SK-N-SH (cell line): ENCODE data around the gene PERM1. TPM values are rescaled to one million over a fixed set of nuclear protein-coding genes. Genes with fewer than 3 reads are reported as not detected.

Experiments used
- CTCF ChIA-PET: fragments of 300-600, 350-600 bp; formaldehyde crosslinking; extraction: SDS; loops from one replicate; lab custom pipeline; 2021; lab: Yijun Ruan, JAX
- POLR2A ChIA-PET: fragments of 350-600 bp; sonication (Branson Sonifier 250); formaldehyde crosslinking; extraction: SDS; loops from one replicate; lab custom pipeline; 2020; ENCODE audit warnings: antibody characterized with exemption, inconsistent platforms; lab: Yijun Ruan, JAX
- DNase-seq: peaks from one replicate; pipeline ENCODE4 v3.0.0; 2012
- H2AFZ ChIP-seq: fragments of 200-600 bp; sonication (generic); 2 replicates; pipeline ENCODE4 v1.8.1; 2016; ENCODE audit warnings: antibody characterized with exemption, mild to moderate bottlenecking, low read depth
- H3F3A ChIP-seq: fragments of 200-600 bp; sonication (generic); replicated peaks from 2 replicates; pipeline ENCODE3; 2016; ENCODE audit warnings: antibody characterized with exemption, mild to moderate bottlenecking; ENCODE audit not compliant: insufficient read depth
- H3K27ac ChIP-seq, 2 experiments: fragments of 200-500 bp in 1 of 2; fragments of 200-600 bp in 1 of 2; sonication (Bioruptor generic) in 1 of 2; sonication (generic), shearing (Covaris generic) in 1 of 2; 2 replicates each; pipeline versions ENCODE4 v1.5.1 to v1.6.1; 2014 to 2016; ENCODE audit warnings: low read depth in 2 of 2, inconsistent platforms in 1 of 2, low read length in 1 of 2, mild to moderate bottlenecking in 1 of 2, mixed read lengths in 1 of 2
- H3K27me3 ChIP-seq: fragments of 200-600 bp; sonication (generic), shearing (Covaris generic); 2 replicates; pipeline ENCODE4 v1.6.1; 2016; ENCODE audit warnings: mixed run types; ENCODE audit not compliant: insufficient read depth
- H3K36me3 ChIP-seq, 2 experiments: fragments of 200-500 bp in 1 of 2; fragments of 200-600 bp in 1 of 2; sonication (Bioruptor generic) in 1 of 2; sonication (generic) in 1 of 2; replicated peaks in 1 of 2; 2 replicates each; pipeline versions ENCODE3 to v1.5.1; 2014 to 2016; ENCODE audit warnings: low read length in 1 of 2, mild to moderate bottlenecking in 1 of 2; ENCODE audit not compliant: insufficient read depth in 2 of 2, control insufficient read depth in 1 of 2
- H3K4me1 ChIP-seq, 2 experiments: fragments of 200-500 bp in 1 of 2; fragments of 200-600 bp in 1 of 2; sonication (Bioruptor generic) in 1 of 2; sonication (generic), shearing (Covaris generic) in 1 of 2; 2 replicates each; pipeline versions ENCODE4 v1.5.1 to v1.6.1; 2014 to 2016; ENCODE audit warnings: low read depth in 1 of 2, low read length in 1 of 2, mixed run types in 1 of 2; ENCODE audit not compliant: insufficient read depth in 2 of 2, control insufficient read depth in 1 of 2
- H3K4me2 ChIP-seq: fragments of 200-600 bp; sonication (generic), shearing (Covaris generic); 2 replicates; pipeline ENCODE4 v1.6.1; 2017; ENCODE audit warnings: mixed run types
- H3K4me3 ChIP-seq, 2 experiments: fragments of 200-500 bp in 1 of 2; fragments of 200-600 bp in 1 of 2; sonication (Bioruptor generic) in 1 of 2; sonication (generic), shearing (Covaris generic) in 1 of 2; 2 replicates each; pipeline versions ENCODE4 v1.5.1 to v1.8.1; 2014 to 2016; ENCODE audit warnings: low read depth in 2 of 2, inconsistent platforms in 1 of 2, low read length in 1 of 2, mild to moderate bottlenecking in 1 of 2, mixed read lengths in 1 of 2, moderate library complexity in 1 of 2
- H3K79me2 ChIP-seq: fragments of 200-600 bp; sonication (generic); 2 replicates; pipeline ENCODE4 v1.8.1; 2017; ENCODE audit warnings: mild to moderate bottlenecking; ENCODE audit not compliant: insufficient read depth
- H3K9ac ChIP-seq: fragments of 200-600 bp; sonication (generic); 2 replicates; pipeline ENCODE4 v1.6.1; 2017; ENCODE audit warnings: mixed run types
- H3K9me2 ChIP-seq: fragments of 200-600 bp; sonication (generic); 2 replicates; pipeline ENCODE4 v1.6.1; 2017; ENCODE audit warnings: mixed run types
- H3K9me3 ChIP-seq: fragments of 200-600 bp; sonication (generic); 2 replicates; pipeline ENCODE4 v1.6.1; 2017; ENCODE audit warnings: mixed run types, mild to moderate bottlenecking, moderate library complexity
- H4K20me1 ChIP-seq: fragments of 200-600 bp; sonication (generic); 2 replicates; pipeline ENCODE4 v1.6.1; 2017; ENCODE audit warnings: mild to moderate bottlenecking, mixed run types; ENCODE audit not compliant: insufficient read depth
- EZH2phosphoT487 ChIP-seq: fragments of 200-600 bp; sonication (generic); IDR thresholded peaks from 2 replicates; pipeline ENCODE4 v1.6.1; 2017; ENCODE audit warnings: low read depth, mixed run types, mild to moderate bottlenecking, antibody characterized with exemption, moderate library complexity, borderline replicate concordance
- FOSL2 ChIP-seq: IDR thresholded peaks from 2 replicates; pipeline ENCODE4 v1.4.0; 2012; ENCODE audit warnings: low read depth, mild to moderate bottlenecking, moderate library complexity, borderline replicate concordance
- FOXJ3 ChIP-seq: sonication (generic); formaldehyde crosslinking; IDR thresholded peaks from 2 replicates; pipeline ENCODE4 v1.5.1; 2020; ENCODE audit warnings: mild to moderate bottlenecking, missing genetic modification reagents
- IRF3 ChIP-seq: fragments of 150-350 bp; IDR thresholded peaks from 2 replicates; pipeline ENCODE4 v1.6.1; 2016; ENCODE audit warnings: mild to moderate bottlenecking, low read depth, low read length
- MAX ChIP-seq: IDR thresholded peaks from 2 replicates; pipeline ENCODE4 v1.4.0; 2012; ENCODE audit warnings: low read depth
- MEF2A ChIP-seq: IDR thresholded peaks from 2 replicates; pipeline ENCODE4 v1.4.0; 2012; ENCODE audit warnings: low read depth, borderline replicate concordance
- MXI1 ChIP-seq: IDR thresholded peaks from 2 replicates; pipeline ENCODE4 v1.6.1; 2012; ENCODE audit warnings: mild to moderate bottlenecking, low read depth, low read length, improper control_type of control experiment
- NFIC ChIP-seq: IDR thresholded peaks from 2 replicates; pipeline ENCODE4 v1.4.0; 2012; ENCODE audit warnings: borderline replicate concordance
- NRF1 ChIP-seq: IDR thresholded peaks from 2 replicates; pipeline ENCODE4 v1.6.1; 2012; ENCODE audit warnings: low read depth, mild to moderate bottlenecking, low read length
- REST ChIP-seq: IDR thresholded peaks from 2 replicates; pipeline ENCODE4 v1.6.1; 2012; ENCODE audit warnings: mild to moderate bottlenecking, low read depth, low read length, moderate library complexity
- RFX5 ChIP-seq: IDR thresholded peaks from 2 replicates; pipeline ENCODE4 v1.6.1; 2012; ENCODE audit warnings: mild to moderate bottlenecking, improper control_type of control experiment, low read length
- RXRA ChIP-seq: IDR thresholded peaks from 2 replicates; pipeline ENCODE4 v1.4.0; 2012; ENCODE audit warnings: low read depth, mild to moderate bottlenecking, borderline replicate concordance
- SIN3A ChIP-seq: IDR thresholded peaks from 2 replicates; pipeline ENCODE4 v1.6.1; 2012; ENCODE audit warnings: low read depth, mild to moderate bottlenecking, low read length, moderate library complexity, borderline replicate concordance
- SMC3 ChIP-seq: IDR thresholded peaks from 2 replicates; pipeline ENCODE4 v1.6.1; 2012; ENCODE audit warnings: low read depth, low read length, improper control_type of control experiment
- TAF1 ChIP-seq: IDR thresholded peaks from 2 replicates; pipeline ENCODE4 v1.6.1; 2012; ENCODE audit warnings: low read depth, mild to moderate bottlenecking, low read length, moderate library complexity, borderline replicate concordance
- TCF12 ChIP-seq: IDR thresholded peaks from 2 replicates; pipeline ENCODE4 v1.4.0; 2012
- TEAD4 ChIP-seq: IDR thresholded peaks from 2 replicates; pipeline ENCODE4 v1.4.0; 2012; ENCODE audit warnings: mild to moderate bottlenecking, borderline replicate concordance; ENCODE audit not compliant: insufficient read depth
- WGBS: methylation state at CpG from one replicate; pipeline ENCODE4 v1.1.6; 2017; ENCODE audit warnings: low lambda C conversion rate; 5-methylcytosine and 5-hydroxymethylcytosine counted together
- polyA plus RNA-seq, 3 experiments: library from polyadenylated mRNA; depleted of rRNA; stranded (reverse); fragments of >200 nt; gene quantifications; 2 replicates each; pipeline ENCODE4 v1.2.3, GENCODE V29; 2012

Gene PERM1
- polyA plus RNA-seq, 1 of the 3 experiments (the other 2 are of a cell fraction), result 0.25 TPM

- TF ChIP-seq RXRA, result no peak
- no peak for TF ChIP-seq FOXJ3 (CRISPR knock-in tag)
- no peak for TF ChIP-seq NRF1
- no peak for TF ChIP-seq NFIC
- no peak for TF ChIP-seq RFX5
- TF ChIP-seq, all 33 proteins: peak for 0
- H3K4me2 ChIP-seq, result no peak overlapping the region
- ChIA-PET POLR2A (no interaction called here), CTCF (interaction anchor here (0.6 to 9.1 kb wide), 5 partner anchors 18 to 110 kb away, joined by 3 to 246 read pairs (median 5); partner anchors contain the start of gene HES4)
- WGBS, result no CpG with 5 or more reads among the region's 60 CpGs
- no peak overlapping the region for H3K27ac ChIP-seq
- no peak overlapping the region for H3K9ac ChIP-seq
- H3K79me2 ChIP-seq, result no peaks in the 10 kb centered on the region
- no peaks in the 10 kb centered on the region for H4K20me1 ChIP-seq
- H3K9me2 ChIP-seq, result no peaks in the 10 kb centered on the region
- H3K4me3 ChIP-seq, result no peak overlapping the region
- peaks cover 3% of the 10 kb centered on the region for H3F3A ChIP-seq
- H3K4me1 ChIP-seq, result peaks cover 0 to 21% of the 10 kb centered on the region in 2 experiments; a peak in 1 of 4 replicates
- no peaks in the 10 kb centered on the region for H3K36me3 ChIP-seq
- no peaks in the 10 kb centered on the region for H3K27me3 ChIP-seq
- DNase-seq, result no peak
- no peak overlapping the region for H2AFZ ChIP-seq
- no peaks in the 10 kb centered on the region for H3K9me3 ChIP-seq
These were observed 2.8 kb downstream of the PERM1 start for GRCh38 chr1:978835-979743.

- POLR2A ChIA-PET, result no interaction called here
- Histone ChIP-seq H3K4me2 (no peak overlapping the region), H3K36me3 (no peaks in the 10 kb centered on the region)
- TF ChIP-seq FOSL2, result no peak
- TF ChIP-seq SMC3, result no peak
- TF ChIP-seq IRF3, result no peak
- no peak for TF ChIP-seq REST
- TF ChIP-seq MXI1, result no peak
- no peak for TF ChIP-seq SIN3A
- TF ChIP-seq TEAD4, result no peak
- TF ChIP-seq EZH2phosphoT487, result no peak
- no peak for TF ChIP-seq RFX5
- no peak for TF ChIP-seq MEF2A
- no peak for TF ChIP-seq MAX
- no peak for TF ChIP-seq TCF12
- no peak for TF ChIP-seq TAF1
- TF ChIP-seq NRF1, result no peak
These were observed 3.6 kb downstream of the PERM1 start for GRCh38 chr1:978069-978834.

More at GRCh38 chr1:978069-978834, 3.6 kb downstream of the PERM1 start:
- Histone ChIP-seq H3K9ac (no peak overlapping the region), H3K79me2 (no peaks in the 10 kb centered on the region), H3K4me3 (0 out of 4 replicates have a peak overlapping the region, but pooled peaks of 1 of the 2 experiments have one; percentile 1), H3K9me3 (no peaks in the 10 kb centered on the region), H3K27me3 (no peaks in the 10 kb centered on the region), H4K20me1 (no peaks in the 10 kb centered on the region), H3K9me2 (no peaks in the 10 kb centered on the region), H3K4me1 (peaks cover 0 to 21% of the 10 kb centered on the region in 2 experiments; a peak in 1 of 4 replicates), H3K27ac (no peak overlapping the region), H3F3A (peaks cover 3% of the 10 kb centered on the region), H2AFZ (no peak overlapping the region)
- WGBS, result 30% methylated on average over 12 of the region's 44 CpGs
- peak; percentile 67 for DNase-seq
- CTCF ChIA-PET, result interaction anchor here (9.1 kb wide), 1 partner anchor 19 kb away, joined by 246 read pairs; the partner anchor contains the start of gene HES4
